GM10266 (cell line): ENCODE measurements around the gene CCDC88B.

Experiments
- DNase-seq: peaks from one replicate; pipeline ENCODE4 v3.0.0; 2012; ENCODE audit errors: extremely low spot score
- TF ChIP-seq, protein P1 (sequence below): IDR thresholded peaks from 2 replicates; pipeline ENCODE4 v1.5.1; 2012; ENCODE audit warnings: mild to moderate bottlenecking, low read depth; ENCODE audit not compliant: control insufficient read depth, insufficient read depth; ENCODE audit errors: missing control alignments

CCDC88B gene

DNA sequence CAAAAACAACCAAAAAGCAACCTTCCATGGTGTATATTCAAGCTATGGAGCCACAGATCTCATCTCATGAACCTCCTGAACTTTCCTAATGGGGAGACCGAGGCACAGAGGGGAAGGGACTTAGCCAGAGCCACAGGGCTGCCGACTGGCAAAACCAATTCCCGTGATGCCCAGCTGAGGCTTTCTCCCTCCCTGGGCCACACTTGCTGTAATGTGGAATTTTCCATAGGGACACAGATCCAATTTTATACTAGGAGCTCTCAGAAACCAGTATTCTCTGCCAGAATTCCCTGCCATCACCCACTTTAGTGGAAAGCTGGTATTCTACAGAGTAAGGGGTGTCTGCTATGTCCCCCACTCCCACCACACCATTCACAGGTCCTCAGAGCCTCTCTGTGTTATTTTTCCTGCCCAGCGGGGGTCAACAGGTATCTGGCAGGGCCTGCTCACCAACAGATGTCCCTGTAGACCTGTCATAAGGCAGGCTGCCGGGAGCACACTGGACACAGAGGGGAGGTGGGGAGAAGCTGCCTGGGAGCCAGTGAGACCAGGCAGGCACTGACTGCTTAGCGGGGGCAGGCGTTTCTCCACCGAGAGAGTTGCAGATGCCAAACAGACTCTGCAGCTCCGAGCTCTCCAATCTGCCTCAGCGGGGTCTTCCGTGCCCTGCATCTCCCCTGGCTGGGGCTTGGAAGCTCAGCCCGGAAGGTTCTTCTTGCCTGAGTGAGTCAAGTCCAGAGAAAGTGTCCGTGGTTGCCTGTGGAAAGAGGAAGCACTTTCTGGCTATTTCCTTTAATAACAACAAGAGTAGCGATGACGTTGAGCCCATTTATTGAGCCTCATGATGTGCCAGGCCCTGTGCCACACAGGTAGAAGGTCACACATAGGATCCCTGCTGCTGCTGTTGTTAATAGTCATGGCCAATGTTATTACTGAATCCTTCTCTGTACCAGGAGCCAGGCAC, 45.3 kb downstream of the CCDC88B start:
- DNase-seq: no peak
- TF ChIP-seq, protein P1, sequence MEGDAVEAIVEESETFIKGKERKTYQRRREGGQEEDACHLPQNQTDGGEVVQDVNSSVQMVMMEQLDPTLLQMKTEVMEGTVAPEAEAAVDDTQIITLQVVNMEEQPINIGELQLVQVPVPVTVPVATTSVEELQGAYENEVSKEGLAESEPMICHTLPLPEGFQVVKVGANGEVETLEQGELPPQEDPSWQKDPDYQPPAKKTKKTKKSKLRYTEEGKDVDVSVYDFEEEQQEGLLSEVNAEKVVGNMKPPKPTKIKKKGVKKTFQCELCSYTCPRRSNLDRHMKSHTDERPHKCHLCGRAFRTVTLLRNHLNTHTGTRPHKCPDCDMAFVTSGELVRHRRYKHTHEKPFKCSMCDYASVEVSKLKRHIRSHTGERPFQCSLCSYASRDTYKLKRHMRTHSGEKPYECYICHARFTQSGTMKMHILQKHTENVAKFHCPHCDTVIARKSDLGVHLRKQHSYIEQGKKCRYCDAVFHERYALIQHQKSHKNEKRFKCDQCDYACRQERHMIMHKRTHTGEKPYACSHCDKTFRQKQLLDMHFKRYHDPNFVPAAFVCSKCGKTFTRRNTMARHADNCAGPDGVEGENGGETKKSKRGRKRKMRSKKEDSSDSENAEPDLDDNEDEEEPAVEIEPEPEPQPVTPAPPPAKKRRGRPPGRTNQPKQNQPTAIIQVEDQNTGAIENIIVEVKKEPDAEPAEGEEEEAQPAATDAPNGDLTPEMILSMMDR: no peak

GRCh38 chr11:64385945-64386704, 46.1 kb downstream of the CCDC88B start:
- TF ChIP-seq, protein P1: no peak
- no peak for DNase-seq

DNA sequence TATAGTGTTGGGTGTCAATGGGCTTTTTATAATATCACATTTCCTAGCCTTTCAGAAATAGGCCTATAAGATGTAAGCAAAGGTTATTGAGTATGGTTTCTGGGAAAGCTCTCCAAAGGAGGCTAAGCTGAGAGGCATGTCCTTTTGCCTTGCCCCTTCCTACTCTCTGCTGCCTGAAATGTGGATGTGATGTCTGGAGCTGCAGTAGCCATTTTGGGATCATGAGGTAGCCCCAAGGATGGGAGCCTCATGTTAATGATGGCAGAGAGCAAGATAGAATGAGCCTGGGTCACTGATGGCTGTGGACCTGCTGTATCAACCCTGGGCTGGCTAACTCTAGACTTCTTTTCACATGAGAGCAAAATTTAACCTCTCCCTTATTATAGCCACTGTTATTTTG, 47.9 kb downstream of the CCDC88B start:
- TF ChIP-seq, protein P1: no peak
- no peak for DNase-seq

DNA sequence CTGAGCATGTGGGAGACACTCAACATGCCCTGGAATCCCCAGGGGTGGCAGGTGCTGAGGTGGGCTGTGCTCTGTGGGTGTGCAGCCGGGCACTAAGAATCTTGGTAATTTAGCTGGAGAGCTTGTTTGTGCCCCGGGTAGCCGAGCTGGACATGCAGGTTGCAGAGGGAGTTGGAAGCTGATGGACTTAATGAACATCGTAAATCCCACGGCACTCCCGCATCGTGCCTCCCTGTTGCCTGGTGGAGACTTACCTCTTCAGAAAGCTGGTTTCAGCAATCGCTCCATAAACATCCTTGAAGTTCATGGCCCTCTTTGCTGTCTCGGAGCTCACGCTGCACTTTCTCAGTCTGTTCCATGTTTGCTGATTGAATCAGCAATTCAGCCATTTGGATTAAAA, 48.9 kb downstream of the CCDC88B start:
- no peak for DNase-seq
- TF ChIP-seq, protein P1: no peak

DNA sequence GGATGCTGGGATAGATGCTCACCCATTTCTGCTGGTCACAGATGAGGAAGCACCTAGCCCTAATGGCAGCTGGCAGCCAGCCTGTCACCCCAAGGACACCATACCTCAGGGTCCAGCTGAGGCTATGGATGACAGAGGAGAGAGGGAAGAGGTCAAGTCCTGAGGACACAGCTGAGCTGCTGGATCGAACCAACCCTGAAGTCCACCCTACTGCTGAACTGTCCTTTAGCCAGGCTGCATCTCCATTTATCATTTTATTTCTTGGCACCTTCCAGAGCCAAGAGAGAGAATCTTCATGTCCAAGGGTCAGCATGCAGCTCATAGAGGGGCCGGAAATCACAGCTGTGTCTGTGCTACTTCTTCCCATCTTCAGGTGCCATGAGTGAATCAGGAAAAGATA, 49.8 kb downstream of the CCDC88B start:
- no peak for DNase-seq
- TF ChIP-seq, protein P1: no peak

- TF ChIP-seq, protein P1: no peak
- DNase-seq: no peak
These were observed 50.6 kb downstream of the CCDC88B start for GRCh38 chr11:64390558-64390957.
